Panc1 (cell line): Measurements from ENCODE around the gene POLN. TPM values are rescaled to one million over a fixed set of nuclear protein-coding genes. Genes with fewer than 3 reads are reported as not detected.

Experiments
- ATAC-seq: fragments of 200-7000 bp; cut with Tn5 transposase; 2 replicates; pipeline ENCODE4 v1.9.1; 2020; ENCODE audit warnings: mild to moderate bottlenecking, moderate library complexity
- BruUV-seq: library from RNA; stranded (reverse); fragments of 400-500 nt; replicated peaks from 2 replicates; lab custom pipeline; 2021; lab: Mats Ljungman, UMichigan
- CTCF ChIA-PET: fragments of 300-600 bp; sonication (Branson Sonifier 250); formaldehyde crosslinking; loops from one replicate; lab custom pipeline; 2022; ENCODE audit warnings: antibody characterized with exemption; lab: Charles Lee
- POLR2A ChIA-PET: fragments of 300-600 bp; sonication (Branson Sonifier 250); formaldehyde crosslinking; loops from one replicate; lab custom pipeline; 2022; ENCODE audit warnings: antibody characterized with exemption; lab: Charles Lee
- DNase-seq: peaks from one replicate; pipeline ENCODE4 v3.0.0-alpha.2; 2010; ENCODE audit warnings: low read depth, low spot score
- H3K27ac ChIP-seq: 2 replicates; pipeline ENCODE4 v1.5.1; 2011; ENCODE audit warnings: mild to moderate bottlenecking, low read length, inconsistent platforms
- H3K27me3 ChIP-seq: fragments of 200-500 bp; sonication (Bioruptor generic); 2 replicates; pipeline ENCODE4 v1.6.0; 2014; ENCODE audit warnings: low read length, inconsistent platforms; ENCODE audit not compliant: control insufficient read depth, insufficient read depth
- H3K36me3 ChIP-seq: fragments of 200-500 bp; sonication (Bioruptor generic); 2 replicates; pipeline ENCODE4 v1.5.1; 2014; ENCODE audit warnings: inconsistent platforms, mild to moderate bottlenecking, low read length, moderate library complexity; ENCODE audit not compliant: control insufficient read depth, insufficient read depth
- H3K4me1 ChIP-seq: 2 replicates; pipeline ENCODE4 v1.5.1; 2011; ENCODE audit warnings: inconsistent platforms, mild to moderate bottlenecking, low read length, moderate library complexity; ENCODE audit not compliant: control insufficient read depth, insufficient read depth
- H3K4me3 ChIP-seq, 2 experiments: 2 replicates each; pipeline ENCODE4 v1.5.1; 2011 to 2012; ENCODE audit warnings: low read depth in 2 of 2, low read length in 2 of 2, mild to moderate bottlenecking in 2 of 2, inconsistent platforms in 1 of 2, moderate library complexity in 1 of 2
- H3K9me3 ChIP-seq: fragments of 200-500 bp; sonication (Bioruptor generic); 2 replicates; pipeline ENCODE4 v1.5.1; 2014; ENCODE audit warnings: low read depth, mild to moderate bottlenecking, inconsistent platforms, low read length, moderate library complexity; ENCODE audit not compliant: control insufficient read depth, insufficient read depth
- POLR2AphosphoS5 ChIP-seq: IDR thresholded peaks from 2 replicates; pipeline ENCODE4 v1.6.1; 2012; ENCODE audit warnings: mild to moderate bottlenecking, low read depth, low read length, moderate library complexity
- SIN3A ChIP-seq: IDR thresholded peaks from 2 replicates; pipeline ENCODE4 v1.6.1; 2012; ENCODE audit warnings: low read depth, mild to moderate bottlenecking, low read length, moderate library complexity, borderline replicate concordance; ENCODE audit not compliant: insufficient read depth
- TCF7L2 ChIP-seq: IDR thresholded peaks from 2 replicates; pipeline ENCODE4 v1.6.1; 2011; ENCODE audit warnings: mild to moderate bottlenecking, low read depth, low read length, inconsistent platforms
- in situ Hi-C: cut with HindIII; loops from 2 replicates; pipeline ENCODE4 v1.10.0; 2016; ENCODE audit warnings: low sequenced_read_pairs, low pct_unique_long_range_greater_than_20kb
- intact Hi-C: fragments of 100-400 bp; cut with micrococcal nuclease; formaldehyde crosslinking; loops from one replicate; pipeline ENCODE4 v1.10.0; 2022; ENCODE audit not compliant: unreplicated experiment
- total RNA-seq: library from RNA; stranded (reverse); gene quantifications from one replicate; pipeline ENCODE4 v1.2.1, GENCODE V29; 2021; ENCODE audit not compliant: unreplicated experiment
- TF ChIP-seq, protein P1 (sequence below), 2 experiments: IDR thresholded peaks; 2 replicates each; pipeline ENCODE4 v1.6.1; 2011 to 2012; ENCODE audit warnings: low read depth in 2 of 2, control low read depth in 1 of 2, low read length in 1 of 2, mild to moderate bottlenecking in 1 of 2, moderate library complexity in 1 of 2; ENCODE audit not compliant: insufficient read depth in 1 of 2
- TF ChIP-seq, protein P2 (sequence below): fragments of 450-650 bp; IDR thresholded peaks from 2 replicates; pipeline ENCODE4 v1.5.1; 2017; ENCODE audit warnings: mild to moderate bottlenecking

The POLN gene
- total RNA-seq, 1 experiment from 2014 or later, result 4.3 TPM

DNA sequence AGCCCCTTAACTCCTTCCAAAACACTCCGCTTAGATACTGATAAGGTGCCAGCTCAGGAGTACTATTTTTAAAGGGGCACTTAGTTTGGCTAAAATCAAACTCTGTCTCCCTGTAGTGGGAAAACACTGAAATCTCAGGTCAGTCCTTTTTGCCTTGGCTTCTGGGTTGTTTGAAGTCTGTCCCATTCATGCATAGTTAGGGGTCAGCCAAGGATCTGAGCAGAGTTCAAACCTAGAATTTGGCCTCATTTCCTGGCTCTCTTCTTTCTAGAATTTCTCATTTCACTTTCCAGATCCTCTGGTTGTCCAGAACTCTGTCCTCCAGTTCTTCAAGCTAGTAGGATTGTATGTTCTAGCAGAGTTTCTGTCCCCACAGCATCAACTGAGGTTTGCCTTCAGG lies 151.3 kb downstream of the POLN start:
- ATAC-seq, result no peak
- Histone ChIP-seq H3K36me3 (no peaks in the 10 kb centered on the region), H3K27ac (no peak overlapping the region), H3K9me3 (no peaks in the 10 kb centered on the region), H3K27me3 (no peaks in the 10 kb centered on the region), H3K4me1 (no peaks in the 10 kb centered on the region), H3K4me3 (no peak overlapping the region)
- no TSS peak for BruUV-seq
- TF ChIP-seq, protein P1, sequence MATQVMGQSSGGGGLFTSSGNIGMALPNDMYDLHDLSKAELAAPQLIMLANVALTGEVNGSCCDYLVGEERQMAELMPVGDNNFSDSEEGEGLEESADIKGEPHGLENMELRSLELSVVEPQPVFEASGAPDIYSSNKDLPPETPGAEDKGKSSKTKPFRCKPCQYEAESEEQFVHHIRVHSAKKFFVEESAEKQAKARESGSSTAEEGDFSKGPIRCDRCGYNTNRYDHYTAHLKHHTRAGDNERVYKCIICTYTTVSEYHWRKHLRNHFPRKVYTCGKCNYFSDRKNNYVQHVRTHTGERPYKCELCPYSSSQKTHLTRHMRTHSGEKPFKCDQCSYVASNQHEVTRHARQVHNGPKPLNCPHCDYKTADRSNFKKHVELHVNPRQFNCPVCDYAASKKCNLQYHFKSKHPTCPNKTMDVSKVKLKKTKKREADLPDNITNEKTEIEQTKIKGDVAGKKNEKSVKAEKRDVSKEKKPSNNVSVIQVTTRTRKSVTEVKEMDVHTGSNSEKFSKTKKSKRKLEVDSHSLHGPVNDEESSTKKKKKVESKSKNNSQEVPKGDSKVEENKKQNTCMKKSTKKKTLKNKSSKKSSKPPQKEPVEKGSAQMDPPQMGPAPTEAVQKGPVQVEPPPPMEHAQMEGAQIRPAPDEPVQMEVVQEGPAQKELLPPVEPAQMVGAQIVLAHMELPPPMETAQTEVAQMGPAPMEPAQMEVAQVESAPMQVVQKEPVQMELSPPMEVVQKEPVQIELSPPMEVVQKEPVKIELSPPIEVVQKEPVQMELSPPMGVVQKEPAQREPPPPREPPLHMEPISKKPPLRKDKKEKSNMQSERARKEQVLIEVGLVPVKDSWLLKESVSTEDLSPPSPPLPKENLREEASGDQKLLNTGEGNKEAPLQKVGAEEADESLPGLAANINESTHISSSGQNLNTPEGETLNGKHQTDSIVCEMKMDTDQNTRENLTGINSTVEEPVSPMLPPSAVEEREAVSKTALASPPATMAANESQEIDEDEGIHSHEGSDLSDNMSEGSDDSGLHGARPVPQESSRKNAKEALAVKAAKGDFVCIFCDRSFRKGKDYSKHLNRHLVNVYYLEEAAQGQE (IDR thresholded peaks at IDR 0.05; ENCODE audit: insufficient read depth in 1 of 2, low read depth in 2 of 2, low read length in 1 of 2), result no peak
- ChIA-PET POLR2A (no interaction called here), CTCF (no interaction called here)
- no peak for DNase-seq
- intact Hi-C loops, result no loop called here
- in situ Hi-C loops, result no loop called here

DNA sequence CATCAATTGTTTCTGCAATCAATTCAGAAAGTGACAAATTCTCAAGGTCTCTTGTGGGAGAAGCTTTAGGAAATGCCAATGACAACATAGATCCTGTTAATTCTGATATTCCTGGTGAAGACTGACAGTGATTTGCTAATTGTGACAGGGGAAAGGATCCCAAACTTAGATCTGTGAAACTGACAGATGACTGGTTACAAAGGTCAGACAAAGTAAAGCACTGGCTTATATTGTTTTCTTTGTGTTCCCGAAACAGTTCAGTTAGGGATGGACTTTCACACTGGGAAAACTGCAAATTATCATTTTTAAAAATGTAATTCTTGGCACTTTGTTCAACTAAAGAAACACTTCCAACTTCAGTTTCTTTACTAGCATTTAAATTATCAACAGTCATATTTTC lies 152.7 kb downstream of the POLN start:
- H3K27ac ChIP-seq, result no peak overlapping the region
- no peak for TF ChIP-seq POLR2AphosphoS5
- TF ChIP-seq, protein P1 (IDR thresholded peaks at IDR 0.05; ENCODE audit: insufficient read depth in 1 of 2, low read depth in 2 of 2, low read length in 1 of 2), result no peak
- no peak for TF ChIP-seq SIN3A
- TF ChIP-seq, protein P2, sequence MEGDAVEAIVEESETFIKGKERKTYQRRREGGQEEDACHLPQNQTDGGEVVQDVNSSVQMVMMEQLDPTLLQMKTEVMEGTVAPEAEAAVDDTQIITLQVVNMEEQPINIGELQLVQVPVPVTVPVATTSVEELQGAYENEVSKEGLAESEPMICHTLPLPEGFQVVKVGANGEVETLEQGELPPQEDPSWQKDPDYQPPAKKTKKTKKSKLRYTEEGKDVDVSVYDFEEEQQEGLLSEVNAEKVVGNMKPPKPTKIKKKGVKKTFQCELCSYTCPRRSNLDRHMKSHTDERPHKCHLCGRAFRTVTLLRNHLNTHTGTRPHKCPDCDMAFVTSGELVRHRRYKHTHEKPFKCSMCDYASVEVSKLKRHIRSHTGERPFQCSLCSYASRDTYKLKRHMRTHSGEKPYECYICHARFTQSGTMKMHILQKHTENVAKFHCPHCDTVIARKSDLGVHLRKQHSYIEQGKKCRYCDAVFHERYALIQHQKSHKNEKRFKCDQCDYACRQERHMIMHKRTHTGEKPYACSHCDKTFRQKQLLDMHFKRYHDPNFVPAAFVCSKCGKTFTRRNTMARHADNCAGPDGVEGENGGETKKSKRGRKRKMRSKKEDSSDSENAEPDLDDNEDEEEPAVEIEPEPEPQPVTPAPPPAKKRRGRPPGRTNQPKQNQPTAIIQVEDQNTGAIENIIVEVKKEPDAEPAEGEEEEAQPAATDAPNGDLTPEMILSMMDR, result no peak
- TF ChIP-seq TCF7L2, result no peak
- no TSS peak for BruUV-seq
- in situ Hi-C loops, result no loop called here
- ATAC-seq, result no peak
- ChIA-PET CTCF (no interaction called here), POLR2A (no interaction called here)
- H3K36me3 ChIP-seq, result no peaks in the 10 kb centered on the region
- H3K4me1 ChIP-seq, result no peaks in the 10 kb centered on the region
- H3K27me3 ChIP-seq, result no peaks in the 10 kb centered on the region
- intact Hi-C loops, result no loop called here
- H3K4me3 ChIP-seq, result no peak overlapping the region
- no peak for DNase-seq
- no peaks in the 10 kb centered on the region for H3K9me3 ChIP-seq
